ENCODE data around the gene POC1A. TPM values are rescaled to one million over a fixed set of nuclear protein-coding genes. Genes with fewer than 3 reads are reported as not detected.
"Not testable (repeated sequence)": the region's sequence is repeated elsewhere in the genome, so short reads cannot be mapped to it uniquely, and the experiment has no call there.

POC1A gene
- total and polyA plus RNA-seq, 10 of the 15 experiments (the other 5 are each of a cell fraction or from before 2014, with no cell fraction given), result 8.5 to 49.8 (median 23.5) TPM

DNA sequence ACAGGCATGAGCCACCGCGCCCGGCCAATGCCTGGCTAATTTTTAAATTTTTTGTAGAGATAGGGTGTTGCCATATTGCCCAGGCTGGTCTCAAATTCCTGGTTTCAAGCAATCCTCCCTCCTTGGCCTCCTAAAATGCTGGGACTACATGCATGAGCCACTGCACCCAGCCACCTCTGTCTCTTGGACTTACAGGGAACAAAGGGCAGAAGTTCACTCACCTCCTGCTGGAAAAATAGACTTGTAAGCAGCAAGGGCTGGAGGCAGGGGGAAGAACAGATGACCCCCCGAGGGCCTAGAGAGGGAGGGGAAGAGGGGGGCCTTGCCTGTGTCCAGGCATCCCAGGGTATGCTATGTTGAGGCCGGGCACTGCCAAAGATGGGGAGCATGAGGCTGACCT, 120.0 kb downstream of the POC1A start:
- Histone ChIP-seq H3K79me2 (ENCODE audit: control insufficient read depth, insufficient read depth, low read length) (no peaks in the 10 kb centered on the region), H3K27ac (ENCODE audit: control insufficient read depth, insufficient read depth) (no peak overlapping the region), H3K4me1 (ENCODE audit: control insufficient read depth, insufficient read depth, low read length) (peaks cover 7% of the 10 kb centered on the region; the same call in 1 of the 2 replicates), H3K4me2 (ENCODE audit: control insufficient read depth, insufficient read depth) (no peak overlapping the region), H3K9ac (ENCODE audit: control insufficient read depth, insufficient read depth, low read length) (no peak overlapping the region), H3K9me3 (replicated peaks; ENCODE audit: control insufficient read depth, insufficient read depth, low read length) (no peaks in the 10 kb centered on the region; the same call in 2 of the 3 replicates), H4K20me1 (ENCODE audit: control insufficient read depth, insufficient read depth) (no peaks in the 10 kb centered on the region), H3K36me3 (ENCODE audit: control insufficient read depth in 2 of 2, insufficient read depth in 2 of 2, low read length in 1 of 2) (no peaks in the 10 kb centered on the region), H3K4me3 (no peak overlapping the region), H3K27me3 (replicated peaks in 1 of 2; ENCODE audit: control insufficient read depth in 2 of 2, insufficient read depth in 2 of 2, low read length in 1 of 2) (no peaks in the 10 kb centered on the region), H2AFZ (ENCODE audit: control insufficient read depth, low read depth, low read length) (no peak overlapping the region)
- CTCF ChIA-PET, result no interaction called here
- intact Hi-C loops (cut with micrococcal nuclease; ENCODE audit: unreplicated experiment), result no loop called here
- SMC1A ChIA-PET (ENCODE audit: uncharacterized antibody, unreplicated experiment), result no interaction called here
- ATAC-seq (no peak), FAIRE-seq (no peak), DNase-seq (ENCODE audit: low read depth, low spot score) (no peak)
- 80% methylated on average over 5 of the region's 5 CpGs for WGBS (ENCODE audit: insufficient coverage, insufficient replicate concordance, low lambda C conversion rate, missing lambda C conversion rate)
- TF ChIP-seq SIX5 (IDR thresholded peaks at IDR 0.05; ENCODE audit: low read depth, low read length, severe bottlenecking) (no peak), ZBTB33 (IDR thresholded peaks at IDR 0.05) (no peak)
- TF ChIP-seq, protein P1, sequence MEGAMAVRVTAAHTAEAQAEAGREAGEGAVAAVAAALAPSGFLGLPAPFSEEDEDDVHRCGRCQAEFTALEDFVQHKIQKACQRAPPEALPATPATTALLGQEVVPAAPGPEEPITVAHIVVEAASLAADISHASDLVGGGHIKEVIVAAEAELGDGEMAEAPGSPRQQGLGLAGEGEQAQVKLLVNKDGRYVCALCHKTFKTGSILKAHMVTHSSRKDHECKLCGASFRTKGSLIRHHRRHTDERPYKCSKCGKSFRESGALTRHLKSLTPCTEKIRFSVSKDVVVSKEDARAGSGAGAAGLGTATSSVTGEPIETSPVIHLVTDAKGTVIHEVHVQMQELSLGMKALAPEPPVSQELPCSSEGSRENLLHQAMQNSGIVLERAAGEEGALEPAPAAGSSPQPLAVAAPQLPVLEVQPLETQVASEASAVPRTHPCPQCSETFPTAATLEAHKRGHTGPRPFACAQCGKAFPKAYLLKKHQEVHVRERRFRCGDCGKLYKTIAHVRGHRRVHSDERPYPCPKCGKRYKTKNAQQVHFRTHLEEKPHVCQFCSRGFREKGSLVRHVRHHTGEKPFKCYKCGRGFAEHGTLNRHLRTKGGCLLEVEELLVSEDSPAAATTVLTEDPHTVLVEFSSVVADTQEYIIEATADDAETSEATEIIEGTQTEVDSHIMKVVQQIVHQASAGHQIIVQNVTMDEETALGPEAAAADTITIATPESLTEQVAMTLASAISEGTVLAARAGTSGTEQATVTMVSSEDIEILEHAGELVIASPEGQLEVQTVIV (IDR thresholded peaks at IDR 0.05; ENCODE audit: borderline replicate concordance, partially characterized antibody), result no peak
- POLR2A ChIA-PET, result no interaction called here
- RAD21 ChIA-PET (ENCODE audit: unreplicated experiment), result no interaction called here
- in situ Hi-C loops (cut with MboI), result no loop called here
- no TSS peak for BruUV-seq (replicated peaks)

DNA sequence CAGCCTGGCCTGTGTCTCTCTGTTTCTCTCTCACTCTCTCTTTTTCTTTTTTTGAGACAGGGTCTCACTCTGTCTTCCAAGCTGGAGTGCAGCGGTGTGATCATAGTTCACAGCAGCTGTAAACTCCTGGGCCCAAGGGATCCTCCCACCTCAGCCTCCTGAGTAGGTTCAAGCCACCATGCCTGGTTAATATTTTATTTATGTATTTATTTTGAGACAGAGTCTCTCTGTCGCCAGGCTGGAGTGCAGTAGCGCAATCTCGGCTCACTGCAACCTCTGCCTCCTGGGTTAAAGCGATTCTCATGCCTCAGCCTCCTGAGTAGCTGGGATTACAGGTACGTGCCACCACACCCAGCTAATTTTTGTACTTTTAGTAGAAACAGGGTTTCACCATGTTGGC, 120.5 kb downstream of the POC1A start:
- DNase-seq (ENCODE audit: low read depth, low spot score); H2AFZ ChIP-seq (ENCODE audit: control insufficient read depth, low read depth, low read length); H3K9ac ChIP-seq (ENCODE audit: control insufficient read depth, insufficient read depth, low read length); POLR2A ChIA-PET; H3K4me2 ChIP-seq (ENCODE audit: control insufficient read depth, insufficient read depth); ATAC-seq; H3K27ac ChIP-seq (ENCODE audit: control insufficient read depth, insufficient read depth); H3K79me2 ChIP-seq (ENCODE audit: control insufficient read depth, insufficient read depth, low read length); H3K4me3 ChIP-seq; H4K20me1 ChIP-seq (ENCODE audit: control insufficient read depth, insufficient read depth); intact Hi-C loops (cut with micrococcal nuclease; ENCODE audit: unreplicated experiment); FAIRE-seq; H3K4me1 ChIP-seq (ENCODE audit: control insufficient read depth, insufficient read depth, low read length); BruUV-seq (replicated peaks); H3K36me3 ChIP-seq (ENCODE audit: control insufficient read depth in 2 of 2, insufficient read depth in 2 of 2, low read length in 1 of 2); CTCF ChIA-PET; RAD21 ChIA-PET (ENCODE audit: unreplicated experiment); H3K9me3 ChIP-seq (replicated peaks; ENCODE audit: control insufficient read depth, insufficient read depth, low read length); H3K27me3 ChIP-seq (replicated peaks in 1 of 2; ENCODE audit: control insufficient read depth in 2 of 2, insufficient read depth in 2 of 2, low read length in 1 of 2); in situ Hi-C loops (cut with MboI): not testable (repeated sequence)
- 70% methylated on average over 6 of the region's 6 CpGs for WGBS (ENCODE audit: insufficient coverage, insufficient replicate concordance, low lambda C conversion rate, missing lambda C conversion rate)
- SMC1A ChIA-PET (ENCODE audit: uncharacterized antibody, unreplicated experiment), result interaction anchor here (0.9 kb wide), 1 partner anchor 20 kb away, joined by 5 read pairs; no protein-coding TSS in a partner anchor

Data from GM12878 (cell line).